Mucosa of rectum (tissue), 2 donors: ENCODE data around the gene SNX15.
"Not testable (repeated sequence)": the region's sequence is repeated elsewhere in the genome, so short reads cannot be mapped to it uniquely, and the experiment has no call there.

Experiments
- H3K27ac ChIP-seq, 2 donors: one replicate each; pipeline ENCODE4 v1.7.0; 2013; ENCODE audit warnings: inconsistent platforms in 2 of 2, low read depth in 2 of 2, low read length in 2 of 2
- H3K27me3 ChIP-seq, 2 donors: one replicate each; pipeline ENCODE4 v1.7.0; 2013; ENCODE audit warnings: low read length in 2 of 2; ENCODE audit not compliant: control insufficient read depth in 2 of 2, insufficient read depth in 2 of 2
- H3K36me3 ChIP-seq, 2 donors: one replicate each; pipeline ENCODE4 v1.7.0; 2013; ENCODE audit warnings: low read length in 2 of 2; ENCODE audit not compliant: control insufficient read depth in 2 of 2, insufficient read depth in 2 of 2
- H3K4me1 ChIP-seq, 2 donors: one replicate each; pipeline ENCODE4 v1.7.0; 2013; ENCODE audit warnings: low read length in 2 of 2, mild to moderate bottlenecking in 1 of 2; ENCODE audit not compliant: control insufficient read depth in 2 of 2, insufficient read depth in 2 of 2
- H3K4me3 ChIP-seq, 2 donors: one replicate each; pipeline ENCODE4 v1.7.0; 2013; ENCODE audit warnings: low read length in 2 of 2
- H3K9ac ChIP-seq, 2 donors: one replicate each; pipeline ENCODE4 v1.7.0; 2013; ENCODE audit warnings: low read length in 2 of 2, low read depth in 1 of 2, mild to moderate bottlenecking in 1 of 2
- H3K9me3 ChIP-seq, 2 donors: one replicate each; pipeline ENCODE4 v1.7.0; 2013; ENCODE audit warnings: low read length in 2 of 2; ENCODE audit not compliant: control insufficient read depth in 2 of 2
- donor health status: healthy.
- donor health status: Normal muscosa, but diverticular disease.

Gene SNX15

DNA sequence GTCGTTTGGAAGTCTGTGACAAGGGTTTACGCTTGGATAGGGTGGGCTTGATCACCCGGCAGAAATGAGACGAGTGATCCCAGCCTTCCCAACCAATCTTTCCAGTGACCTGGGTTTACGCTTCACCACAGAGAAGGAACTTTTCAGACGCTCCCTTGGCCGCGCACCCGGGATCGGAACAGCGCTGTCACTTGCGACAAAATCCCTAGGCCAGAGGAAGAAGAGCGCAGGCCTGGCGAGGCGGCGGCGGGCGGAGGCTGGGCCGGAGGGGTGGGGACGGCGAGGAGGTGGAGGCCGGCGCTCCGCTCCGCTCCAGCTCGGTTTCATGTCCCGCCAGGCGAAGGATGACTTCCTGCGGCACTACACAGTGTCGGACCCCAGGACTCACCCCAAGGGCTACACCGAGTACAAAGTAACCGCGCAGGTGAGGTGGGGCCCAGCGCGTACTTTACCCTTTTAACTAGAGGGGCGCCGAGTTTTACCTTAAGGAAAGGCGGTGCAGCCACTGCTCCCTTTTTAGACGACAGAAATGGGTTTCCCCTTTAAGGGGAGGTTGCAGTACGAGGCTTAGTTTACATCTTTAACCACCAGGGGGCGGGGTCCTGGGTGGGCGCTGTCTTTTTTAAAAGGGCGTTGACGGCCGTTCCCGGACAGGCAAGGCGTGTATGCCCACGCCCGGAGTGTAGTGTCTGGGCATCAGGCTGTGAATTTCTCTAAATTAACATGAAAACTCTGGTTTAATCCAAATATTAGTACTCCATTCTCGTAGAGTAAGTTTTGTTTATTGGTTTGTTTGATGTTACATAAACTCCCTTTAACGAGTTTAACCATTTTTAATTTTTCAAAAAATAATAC lies at the start of gene SNX15:
Gene SNX15 (plus strand): TSS at position 227 of the 855 bp plus-strand sequence. CDS start 99 bp downstream, at position 326.
- peak within 1 kb of the TSS; percentile 72 to 79 for H3K9ac ChIP-seq
- peaks cover 5 to 10% of the 10 kb centered on the region in 2 donors for H3K36me3 ChIP-seq
- H3K4me1 ChIP-seq: peaks cover 9 to 21% of the 10 kb centered on the region in 2 donors
- peak within 1 kb of the TSS; percentile 85 to 86 for H3K4me3 ChIP-seq
- no peaks in the 10 kb centered on the region for H3K9me3 ChIP-seq
- H3K27me3 ChIP-seq: no peaks in the 10 kb centered on the region
- H3K27ac ChIP-seq: peak within 1 kb of the TSS; percentile 92 to 95

DNA sequence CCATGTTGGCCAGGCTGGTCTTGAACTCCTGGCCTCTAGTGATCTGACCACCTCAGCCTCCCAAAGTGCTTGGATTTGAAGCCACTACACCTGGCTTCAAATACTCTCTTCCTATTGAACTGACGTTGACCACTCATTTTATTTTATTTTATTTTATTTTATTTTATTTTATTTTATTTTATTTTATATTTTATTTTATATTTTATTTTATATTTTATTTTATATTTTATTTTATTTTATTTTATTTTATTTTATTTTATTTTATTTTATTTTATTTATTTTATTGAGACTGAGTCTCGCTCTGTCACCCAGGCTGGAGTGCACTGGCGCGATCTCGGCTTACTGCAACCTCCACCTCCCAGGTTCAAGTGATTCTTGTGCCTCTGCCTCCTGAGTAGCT lies 43.9 kb upstream of the SNX15 start:
- H3K9ac ChIP-seq, H3K27ac ChIP-seq, H3K4me1 ChIP-seq, H3K4me3 ChIP-seq, H3K9me3 ChIP-seq, H3K27me3 ChIP-seq, H3K36me3 ChIP-seq: not testable (repeated sequence)

- H3K36me3 ChIP-seq: peaks cover 8 to 16% of the 10 kb centered on the region in 2 donors
- no peak overlapping the region for H3K9ac ChIP-seq
- H3K9me3 ChIP-seq: no peaks in the 10 kb centered on the region
- H3K27ac ChIP-seq: no peak overlapping the region
- H3K4me1 ChIP-seq: no peaks in the 10 kb centered on the region
- no peaks in the 10 kb centered on the region for H3K27me3 ChIP-seq
- no peak overlapping the region for H3K4me3 ChIP-seq
These were observed 39.0 kb upstream of the SNX15 start for GRCh38 chr11:64987998-64988854.

DNA sequence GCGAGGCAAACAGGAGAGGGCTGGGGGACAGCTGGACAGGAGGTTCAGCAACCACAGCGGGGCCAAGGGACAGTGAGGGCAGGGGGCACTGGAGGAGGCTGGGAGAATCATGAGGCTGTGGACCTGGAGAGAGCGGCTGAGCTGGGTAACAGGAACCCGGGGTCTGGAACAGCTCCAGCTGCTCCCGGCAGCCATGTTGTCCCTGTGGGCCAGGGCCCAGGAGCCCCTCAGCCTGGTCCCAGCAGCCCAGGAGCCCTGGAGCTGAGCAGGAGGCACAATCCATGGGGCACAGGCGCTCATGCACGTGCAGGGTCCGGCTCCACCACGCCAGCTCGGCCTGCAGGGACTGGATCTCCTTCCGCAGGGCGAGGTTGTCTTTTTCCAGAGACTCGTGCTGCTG lies 37.8 kb upstream of the SNX15 start:
- no peaks in the 10 kb centered on the region for H3K9me3 ChIP-seq
- no peak overlapping the region for H3K27ac ChIP-seq
- H3K4me3 ChIP-seq: no peak overlapping the region

DNA sequence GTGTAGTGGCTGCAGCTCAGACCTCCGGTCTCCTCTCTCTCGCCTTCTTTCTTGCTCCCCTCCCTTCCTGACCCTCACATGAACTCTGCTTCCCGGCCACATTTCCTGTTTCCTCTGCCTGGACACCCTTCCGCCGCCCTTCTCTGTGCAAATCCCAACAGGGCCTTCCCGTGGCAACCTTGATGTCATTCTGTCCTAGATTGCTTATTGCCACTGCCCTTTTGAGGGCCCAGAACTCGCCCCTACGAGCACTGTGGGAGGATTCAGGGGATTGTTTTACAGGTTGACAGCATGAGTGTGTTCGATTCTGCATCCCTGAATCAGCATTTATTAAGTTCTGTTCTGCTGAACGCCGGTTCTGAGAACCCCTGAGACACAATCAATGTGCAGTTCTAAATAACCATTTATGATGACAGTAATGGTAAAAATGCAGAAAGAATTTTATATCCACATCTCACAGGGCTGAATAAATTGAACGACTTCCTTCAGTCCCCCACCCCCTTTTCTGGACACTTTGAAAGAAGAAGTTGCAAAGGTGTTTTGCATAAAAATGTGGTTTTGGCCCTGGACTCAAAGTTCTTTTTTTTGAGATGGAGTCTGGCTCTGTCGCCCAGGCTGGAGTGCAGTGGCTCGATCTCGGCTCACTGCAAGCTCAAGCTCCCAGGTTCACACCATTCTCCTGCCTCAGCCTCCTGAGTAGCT lies 36.9 kb upstream of the SNX15 start:
- H3K4me3 ChIP-seq: peak overlapping the region in 1 of 2 donors; percentile 23
- H3K36me3 ChIP-seq: peaks cover 12 to 16% of the 10 kb centered on the region in 2 donors
- no peaks in the 10 kb centered on the region for H3K9me3 ChIP-seq
- no peak overlapping the region for H3K9ac ChIP-seq
- no peak overlapping the region for H3K27ac ChIP-seq
- peaks cover under 1 to 3% of the 10 kb centered on the region in 2 donors for H3K4me1 ChIP-seq
- H3K27me3 ChIP-seq: no peaks in the 10 kb centered on the region

More for the DNA sequence above, 37.8 kb upstream of the SNX15 start:
- Histone ChIP-seq H3K9ac (no peak overlapping the region), H3K27me3 (no peaks in the 10 kb centered on the region), H3K4me1 (no peaks in the 10 kb centered on the region), H3K36me3 (peaks cover 12 to 16% of the 10 kb centered on the region in 2 donors)

- Histone ChIP-seq H3K36me3 (peaks cover 6 to 10% of the 10 kb centered on the region in 2 donors), H3K9me3 (no peaks in the 10 kb centered on the region), H3K27me3 (no peaks in the 10 kb centered on the region), H3K4me1 (peaks cover 28 to 33% of the 10 kb centered on the region in 2 donors), H3K9ac (no peak overlapping the region), H3K27ac (no peak overlapping the region), H3K4me3 (no peak overlapping the region)
These were observed 32.9 kb upstream of the SNX15 start for GRCh38 chr11:64994318-64994717.

GRCh38 chr11:64996327-64996709 lies 30.9 kb upstream of the SNX15 start:
- Histone ChIP-seq H3K27ac (peak overlapping the region; percentile 89 to 90), H3K9ac (peak overlapping the region; percentile 90), H3K4me3 (peak overlapping the region; percentile 89 to 91), H3K4me1 (peaks cover 33 to 39% of the 10 kb centered on the region in 2 donors), H3K36me3 (peaks cover 3 to 10% of the 10 kb centered on the region in 2 donors), H3K9me3 (no peaks in the 10 kb centered on the region), H3K27me3 (no peaks in the 10 kb centered on the region)

- Histone ChIP-seq H3K27me3 (no peaks in the 10 kb centered on the region), H3K9ac (peak within 1 kb of the TSS; percentile 90), H3K9me3 (no peaks in the 10 kb centered on the region), H3K4me1 (peaks cover 33 to 39% of the 10 kb centered on the region in 2 donors), H3K27ac (peak within 1 kb of the TSS; percentile 89 to 90), H3K36me3 (peaks cover under 1 to 10% of the 10 kb centered on the region in 2 donors), H3K4me3 (peak within 1 kb of the TSS; percentile 89 to 91)
These were observed 30.4 kb upstream of the SNX15 start, which contains the start of gene BATF2 for GRCh38 chr11:64996710-64997380. Gene BATF2 (minus strand): TSS chr11:64996971. CDS start chr11:64996914, 57 bp downstream.

DNA sequence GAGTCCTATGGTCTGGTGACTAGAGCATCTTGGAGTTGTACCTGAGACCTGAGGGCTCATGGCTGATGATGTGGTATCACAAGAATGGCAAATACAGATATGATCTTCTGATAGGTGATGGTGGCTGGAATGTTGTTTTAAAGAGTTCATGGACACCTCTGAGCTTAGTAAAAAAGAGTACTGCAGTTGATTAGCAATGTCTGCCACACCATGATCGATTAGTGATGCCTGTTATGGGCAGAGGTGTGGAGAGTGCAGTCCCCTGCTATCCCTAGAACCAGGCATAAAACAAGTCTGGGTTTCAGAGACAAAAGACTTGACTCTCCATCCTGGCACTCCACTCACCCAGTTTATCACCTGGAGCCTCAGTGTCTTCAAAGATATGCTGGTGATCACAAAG lies 29.1 kb upstream of the SNX15 start:
- Histone ChIP-seq H3K9me3 (no peaks in the 10 kb centered on the region), H3K36me3 (peaks cover 0 to 4% of the 10 kb centered on the region in 2 donors), H3K4me3 (peak overlapping the region; percentile 52 to 58), H3K9ac (peak overlapping the region; percentile 53 to 73), H3K27me3 (no peaks in the 10 kb centered on the region), H3K27ac (peak overlapping the region; percentile 97 to 98), H3K4me1 (peaks cover 33 to 39% of the 10 kb centered on the region in 2 donors)
